Liver (tissue), 9 donors: ENCODE data around the gene MCTP2. TPM values are rescaled to one million over a fixed set of nuclear protein-coding genes. Genes with fewer than 3 reads are reported as not detected.

ENCODE experiments used
- DNase-seq: peaks from one replicate; pipeline ENCODE4 v3.0.0-alpha.2; 2017; ENCODE audit warnings: low spot score
- H3K27ac ChIP-seq, 2 donors: one replicate each; pipeline ENCODE4 v1.7.0; 2013; ENCODE audit warnings: inconsistent platforms in 2 of 2, low read length in 2 of 2, control low read depth in 1 of 2, low read depth in 1 of 2, mild to moderate bottlenecking in 1 of 2
- H3K27me3 ChIP-seq, 4 donors: one replicate each; pipeline versions ENCODE4 v1.6.1 to v1.7.0; 2013; ENCODE audit warnings: low read length in 3 of 4, inconsistent platforms in 1 of 4, mild to moderate bottlenecking in 1 of 4, moderate library complexity in 1 of 4; ENCODE audit not compliant: control insufficient read depth in 4 of 4, insufficient read depth in 4 of 4
- H3K36me3 ChIP-seq, 4 donors: one replicate each; pipeline versions ENCODE4 v1.6.1 to v1.7.0; 2013; ENCODE audit warnings: low read length in 3 of 4, mild to moderate bottlenecking in 3 of 4, low read depth in 1 of 4, moderate library complexity in 1 of 4; ENCODE audit not compliant: control insufficient read depth in 4 of 4, insufficient read depth in 3 of 4
- H3K4me1 ChIP-seq, 4 donors: one replicate each; pipeline versions ENCODE4 v1.6.1 to v1.7.0; 2013; ENCODE audit warnings: low read length in 3 of 4, mild to moderate bottlenecking in 3 of 4, moderate library complexity in 1 of 4; ENCODE audit not compliant: control insufficient read depth in 4 of 4, insufficient read depth in 4 of 4
- H3K4me3 ChIP-seq, 3 donors: one replicate each; pipeline versions ENCODE4 v1.6.1 to v1.7.0; 2013; ENCODE audit warnings: low read length in 3 of 3, control low read depth in 1 of 3, low read depth in 1 of 3, mild to moderate bottlenecking in 1 of 3
- H3K9ac ChIP-seq, 2 donors: one replicate each; pipeline ENCODE4 v1.7.0; 2013; ENCODE audit warnings: low read length in 2 of 2, mild to moderate bottlenecking in 2 of 2, moderate library complexity in 2 of 2, control low read depth in 1 of 2, low read depth in 1 of 2
- H3K9me3 ChIP-seq, 4 donors: one replicate each; pipeline versions ENCODE4 v1.6.1 to v1.7.0; 2013; ENCODE audit warnings: low read length in 3 of 4; ENCODE audit not compliant: control insufficient read depth in 4 of 4
- ATF3 ChIP-seq: IDR thresholded peaks from 2 replicates; pipeline ENCODE4 v1.6.1; 2016; ENCODE audit warnings: antibody characterized with exemption
- CTCF ChIP-seq: fragments of 150-350 bp; IDR thresholded peaks from 2 replicates; pipeline ENCODE4 v1.5.1; 2017; ENCODE audit warnings: improper control_type of control experiment, low read depth, low read length; ENCODE audit not compliant: missing input control
- EGR1 ChIP-seq, 2 donors: IDR thresholded peaks; 2 replicates each; pipeline ENCODE4 v1.6.1; 2016 to 2018; ENCODE audit warnings: antibody characterized with exemption in 2 of 2, low read depth in 2 of 2
- FOXA1 ChIP-seq: IDR thresholded peaks from 2 replicates; pipeline ENCODE4 v1.6.1; 2016; ENCODE audit warnings: antibody characterized with exemption
- FOXA2 ChIP-seq: IDR thresholded peaks from 2 replicates; pipeline ENCODE4 v1.6.1; 2016; ENCODE audit warnings: antibody characterized with exemption
- GABPA ChIP-seq, 2 donors: IDR thresholded peaks in 1 of 2; conservative IDR thresholded peaks in 1 of 2; 2 replicates each; pipeline ENCODE4 v1.6.1; 2016; ENCODE audit warnings: antibody characterized with exemption in 2 of 2, mild to moderate bottlenecking in 1 of 2, moderate library complexity in 1 of 2
- HNF4A ChIP-seq, 2 donors: conservative IDR thresholded peaks; 2 replicates each; pipeline ENCODE4 v1.6.1; 2016; ENCODE audit warnings: antibody characterized with exemption in 2 of 2, mild to moderate bottlenecking in 2 of 2
- HNF4G ChIP-seq: IDR thresholded peaks from 2 replicates; pipeline ENCODE4 v1.6.1; 2016; ENCODE audit warnings: antibody characterized with exemption
- JUND ChIP-seq, 2 donors: IDR thresholded peaks; 2 replicates each; pipeline ENCODE4 v1.6.1; 2016; ENCODE audit warnings: antibody characterized with exemption in 2 of 2
- MAX ChIP-seq: IDR thresholded peaks from 2 replicates; pipeline ENCODE4 v1.6.1; 2016; ENCODE audit warnings: antibody characterized with exemption
- NR2F2 ChIP-seq: IDR thresholded peaks from 2 replicates; pipeline ENCODE4 v1.6.1; 2016; ENCODE audit warnings: antibody characterized with exemption
- REST ChIP-seq: IDR thresholded peaks from 2 replicates; pipeline ENCODE4 v1.6.1; 2016; ENCODE audit warnings: antibody characterized with exemption, mild to moderate bottlenecking
- RXRA ChIP-seq, 2 donors: IDR thresholded peaks; 2 replicates each; pipeline ENCODE4 v1.6.1; 2017 to 2018; ENCODE audit warnings: antibody characterized with exemption in 2 of 2, mild to moderate bottlenecking in 1 of 2
- SP1 ChIP-seq: IDR thresholded peaks from 2 replicates; pipeline ENCODE4 v1.6.1; 2018; ENCODE audit warnings: antibody characterized with exemption, mild to moderate bottlenecking
- TAF1 ChIP-seq: conservative IDR thresholded peaks from 2 replicates; pipeline ENCODE4 v1.6.1; 2016; ENCODE audit warnings: antibody characterized with exemption, mild to moderate bottlenecking
- YY1 ChIP-seq: IDR thresholded peaks from 2 replicates; pipeline ENCODE4 v1.6.1; 2016; ENCODE audit warnings: antibody characterized with exemption, mild to moderate bottlenecking
- ZBTB33 ChIP-seq: IDR thresholded peaks from 2 replicates; pipeline ENCODE4 v1.6.1; 2016; ENCODE audit warnings: antibody characterized with exemption
- WGBS: extraction: QIAGEN DNeasy Blood & Tissue Kit; methylation state at CpG from one replicate; pipeline ENCODE4 v1.1.7; 2013; 5-methylcytosine and 5-hydroxymethylcytosine counted together
- polyA plus RNA-seq, 2 donors: library from polyadenylated mRNA; stranded (reverse) in 1 of 2; unstranded in 1 of 2; fragments of 200-250 nt in 1 of 2; fragments of >200 nt in 1 of 2; fragmentation: Nextera tagmentation in 1 of 2; extraction: Ambion mirVana in 1 of 2; gene quantifications; one replicate each; pipeline versions ENCODE4 v1.2.1 to v1.2.3, GENCODE V29; 2013 to 2015
- total RNA-seq, 2 donors: library from RNA; depleted of rRNA; stranded (reverse); fragments of >200 nt; gene quantifications; one replicate each; pipeline ENCODE4 v1.2.3, GENCODE V29; 2014
- donor health status: healthy.
- donor health status: healthy.
- donor health status: healthy.
- donor health status: healthy.
- donor health status: healthy.

The MCTP2 gene
- total and polyA plus RNA-seq, 4 donors = 0.43 to 9.9 (median 3.5) TPM

- no peaks in the 10 kb centered on the region for H3K36me3 ChIP-seq
- H3K27me3 ChIP-seq = peaks cover 0 to 2% (median 0%) of the 10 kb centered on the region in 4 donors
- TF ChIP-seq EGR1 (IDR thresholded peaks at IDR 0.05; ENCODE audit: low read depth in 2 of 2) (no peak), GABPA (IDR thresholded peaks at IDR 0.05 in 1 of 2, conservative IDR thresholded peaks at IDR 0.05 in 1 of 2) (no peak)
- no peak for DNase-seq
- no peak overlapping the region for H3K27ac ChIP-seq
- WGBS = 67% methylated on average over 7 of the region's 7 CpGs
- H3K4me3 ChIP-seq = no peak overlapping the region
- no peaks in the 10 kb centered on the region for H3K4me1 ChIP-seq
- H3K9me3 ChIP-seq = no peaks in the 10 kb centered on the region
- H3K9ac ChIP-seq = no peak overlapping the region
These were observed 51.2 kb downstream of the MCTP2 start for GRCh38 chr15:94282269-94283250.

- TF ChIP-seq CTCF = no peak
- TF ChIP-seq ZBTB33 = no peak
- no peak for TF ChIP-seq EGR1 (IDR thresholded peaks at IDR 0.05; ENCODE audit: low read depth in 2 of 2)
- TF ChIP-seq FOXA1 = no peak
- TF ChIP-seq REST = no peak
- no peak for TF ChIP-seq NR2F2
- no peak for TF ChIP-seq RXRA (IDR thresholded peaks at IDR 0.05)
- TF ChIP-seq SP1 = no peak
- TF ChIP-seq GABPA (IDR thresholded peaks at IDR 0.05 in 1 of 2, conservative IDR thresholded peaks at IDR 0.05 in 1 of 2) = no peak
- TF ChIP-seq TAF1 = no peak
- TF ChIP-seq FOXA2 = no peak
- TF ChIP-seq ATF3 = no peak
- no peak for TF ChIP-seq HNF4G
- no peak for TF ChIP-seq HNF4A (conservative IDR thresholded peaks at IDR 0.05)
- TF ChIP-seq JUND (IDR thresholded peaks at IDR 0.05) = no peak
- TF ChIP-seq YY1 = no peak
- TF ChIP-seq MAX = no peak
- no peak overlapping the region for H3K4me3 ChIP-seq
- H3K27me3 ChIP-seq = peaks cover 0 to 2% (median 0%) of the 10 kb centered on the region in 4 donors
- no peaks in the 10 kb centered on the region for H3K36me3 ChIP-seq
- no peak overlapping the region for H3K27ac ChIP-seq
- WGBS = 61% methylated on average over 3 of the region's 3 CpGs
- H3K9me3 ChIP-seq = no peaks in the 10 kb centered on the region
- no peak overlapping the region for H3K9ac ChIP-seq
- no peaks in the 10 kb centered on the region for H3K4me1 ChIP-seq
- DNase-seq = no peak
These were observed 55.2 kb downstream of the MCTP2 start for GRCh38 chr15:94286583-94286982.
